ENCODE results near the gene RYR1. TPM values are rescaled to one million over a fixed set of nuclear protein-coding genes. Genes with fewer than 3 reads are reported as not detected.

The RYR1 gene
- total RNA-seq, 1 experiment from 2014 or later: 4.1 TPM

- TF ChIP-seq ELF1 (IDR thresholded peaks at IDR 0.05; ENCODE audit: borderline replicate concordance, low read depth) (no peak), SRF (IDR thresholded peaks at IDR 0.05; ENCODE audit: low read depth) (no peak)
Observed at GRCh38 chr19:38507551-38508127, 74.1 kb downstream of the RYR1 start (continued).

GRCh38 chr19:38508507-38508906, 75.0 kb downstream of the RYR1 start:
- DNase-seq (ENCODE audit: low read depth, low spot score) (no peak), ATAC-seq (no peak)
- intact Hi-C loops (cut with micrococcal nuclease): no loop called here
- ChIA-PET RAD21 (ENCODE audit: low non-redundant PET in 1 of 2, low total read pairs in 2 of 2, uncharacterized antibody in 2 of 2, unreplicated experiment in 2 of 2) (no interaction called here), POLR2A (no interaction called here), CTCF (no interaction called here)
- H2AFZ ChIP-seq (ENCODE audit: low read depth, low read length, poor library complexity, severe bottlenecking): no peak overlapping the region
- no TSS peak for BruUV-seq (replicated peaks)
- H3K9ac ChIP-seq (ENCODE audit: low read length): no peak overlapping the region
- TF ChIP-seq ZFX (IDR thresholded peaks at IDR 0.05) (no peak), SRF (IDR thresholded peaks at IDR 0.05; ENCODE audit: low read depth) (no peak), ZNF274 (IDR thresholded peaks at IDR 0.05; ENCODE audit: low read depth, low read length) (no peak), EZH2 (IDR thresholded peaks at IDR 0.05) (no peak), REST (IDR thresholded peaks at IDR 0.05; ENCODE audit: low read depth) (no peak), ELF1 (IDR thresholded peaks at IDR 0.05; ENCODE audit: borderline replicate concordance, low read depth) (no peak), FOSL1 (IDR thresholded peaks at IDR 0.05; ENCODE audit: low read depth) (no peak), SIN3A (IDR thresholded peaks at IDR 0.05; ENCODE audit: low read depth) (no peak), ATF3 (IDR thresholded peaks at IDR 0.05) (no peak), SP1 (IDR thresholded peaks at IDR 0.05; ENCODE audit: low read depth) (no peak), CTCF (IDR thresholded peaks at IDR 0.05 in 2 of 3, conservative IDR thresholded peaks at IDR 0.05 in 1 of 3; ENCODE audit: borderline replicate concordance in 1 of 3, insufficient read depth in 1 of 3, low read depth in 2 of 3, low read length in 2 of 3) (no peak)
- H3K9me2 ChIP-seq (ENCODE audit: insufficient read depth): no peaks in the 10 kb centered on the region
- no peaks in the 10 kb centered on the region for H4K20me1 ChIP-seq (ENCODE audit: insufficient read depth)
- H3K27ac ChIP-seq (ENCODE audit: low read depth, low read length): no peak overlapping the region
- H3K27me3 ChIP-seq (ENCODE audit: insufficient read depth, low read length): no peaks in the 10 kb centered on the region
- H3K4me3 ChIP-seq (replicated peaks in 1 of 2; ENCODE audit: low read depth in 1 of 2, low read length in 2 of 2): no peak overlapping the region
- no peak overlapping the region for H3K4me2 ChIP-seq (ENCODE audit: low read length)
- no peaks in the 10 kb centered on the region for H3K79me2 ChIP-seq (ENCODE audit: insufficient read depth, low read length)
- H3K36me3 ChIP-seq (ENCODE audit: control insufficient read depth in 1 of 2, insufficient read depth in 2 of 2, low read length in 2 of 2): no peaks in the 10 kb centered on the region
- H3K9me3 ChIP-seq (ENCODE audit: control insufficient read depth in 1 of 2, insufficient read depth in 1 of 2, low read depth in 1 of 2, low read length in 2 of 2): no peaks in the 10 kb centered on the region
- peaks cover 9 to 14% of the 10 kb centered on the region in 2 experiments for H3K4me1 ChIP-seq (ENCODE audit: control insufficient read depth in 1 of 2, insufficient read depth in 2 of 2, low read length in 2 of 2)

Data from HCT116 (cell line).